HL-60/S4 (cell line): ENCODE data around the gene AUH.

Source experiments
- in situ Hi-C: fragments of 300-500 bp; cut with MboI; formaldehyde crosslinking; loops from 2 replicates; pipeline ENCODE4 v1.14.3; 2022; ENCODE audit warnings: low sequenced_read_pairs

Gene AUH

GRCh38 chr9:91212596-91213243 is 149.0 kb downstream of the AUH start:
- in situ Hi-C loops: no loop called here

GRCh38 chr9:91211919-91212318 is 149.8 kb downstream of the AUH start:
- in situ Hi-C loops: no loop called here

GRCh38 chr9:91211414-91211813 is 150.3 kb downstream of the AUH start:
- in situ Hi-C loops: no loop called here

GRCh38 chr9:91210318-91210717 is 151.4 kb downstream of the AUH start:
- in situ Hi-C loops: no loop called here

- in situ Hi-C loops: no loop called here
Measured at GRCh38 chr9:91208837-91209236, 152.9 kb downstream of the AUH start.

GRCh38 chr9:91208419-91208745 is 153.3 kb downstream of the AUH start:
- in situ Hi-C loops: no loop called here

GRCh38 chr9:91207729-91208418 is 153.8 kb downstream of the AUH start:
- in situ Hi-C loops: no loop called here

GRCh38 chr9:91207397-91207728 is 154.4 kb downstream of the AUH start:
- in situ Hi-C loops: no loop called here

GRCh38 chr9:91206806-91207205 is 154.9 kb downstream of the AUH start:
- in situ Hi-C loops: no loop called here

GRCh38 chr9:91202736-91203283 is 158.9 kb downstream of the AUH start:
- in situ Hi-C loops: no loop called here

GRCh38 chr9:91200692-91201336 is 160.9 kb downstream of the AUH start:
- in situ Hi-C loops: no loop called here

GRCh38 chr9:91199739-91200497 is 161.8 kb downstream of the AUH start:
- in situ Hi-C loops: loop anchor here (25.0 kb wide), 1 partner anchor 212 kb away; the partner anchor contains the start of gene NFIL3

- in situ Hi-C loops: loop anchor here (25.0 kb wide), 1 partner anchor 213 kb away; the partner anchor contains the start of gene NFIL3
Measured at GRCh38 chr9:91198881-91199280, 162.8 kb downstream of the AUH start.

- in situ Hi-C loops: loop anchor here (25.0 kb wide), 1 partner anchor 214 kb away; the partner anchor contains the start of gene NFIL3
Measured at GRCh38 chr9:91198405-91198804, 163.3 kb downstream of the AUH start.

GRCh38 chr9:91197232-91198181 is 164.2 kb downstream of the AUH start:
- in situ Hi-C loops: loop anchor here (25.0 kb wide), 1 partner anchor 215 kb away; the partner anchor contains the start of gene NFIL3

- in situ Hi-C loops: loop anchor here (25.0 kb wide), 1 partner anchor 216 kb away; the partner anchor contains the start of gene NFIL3
Measured at GRCh38 chr9:91196103-91196950, 165.4 kb downstream of the AUH start.

GRCh38 chr9:91195372-91196012 is 166.2 kb downstream of the AUH start:
- in situ Hi-C loops: loop anchor here (25.0 kb wide), 1 partner anchor 217 kb away; the partner anchor contains the start of gene NFIL3

- in situ Hi-C loops: loop anchor here (25.0 kb wide), 1 partner anchor 218 kb away; the partner anchor contains the start of gene NFIL3
Measured at GRCh38 chr9:91193658-91194391, 167.9 kb downstream of the AUH start.
